H9 (cell line): ENCODE data around the gene ANKH. TPM values are rescaled to one million over a fixed set of nuclear protein-coding genes. Genes with fewer than 3 reads are reported as not detected.

Source experiments
- DNase-seq: peaks from one replicate; pipeline ENCODE4 v3.0.0-alpha.2; 2017
- H2AFZ ChIP-seq: one replicate; pipeline ENCODE4 v1.6.1; 2013; ENCODE audit warnings: mild to moderate bottlenecking, low read length, control low read depth, moderate library complexity
- H2AK5ac ChIP-seq: 2 replicates; pipeline ENCODE4 v1.6.1; 2013; ENCODE audit warnings: low read length, control low read depth, mixed read lengths; ENCODE audit not compliant: insufficient read length
- H2BK120ac ChIP-seq: one replicate; pipeline ENCODE4 v1.6.1; 2013; ENCODE audit warnings: low read depth, mild to moderate bottlenecking, low read length, control low read depth, inconsistent platforms; ENCODE audit not compliant: poor library complexity, severe bottlenecking
- H2BK12ac ChIP-seq: 2 replicates; pipeline ENCODE4 v1.6.1; 2013; ENCODE audit warnings: low read length, control low read depth, mixed read lengths, low read depth; ENCODE audit not compliant: insufficient read length
- H2BK15ac ChIP-seq: 2 replicates; pipeline ENCODE4 v1.6.1; 2013; ENCODE audit warnings: low read depth, low read length, control low read depth
- H2BK20ac ChIP-seq: one replicate; pipeline ENCODE4 v1.6.1; 2013; ENCODE audit warnings: low read depth, mild to moderate bottlenecking, low read length, control low read depth, inconsistent platforms; ENCODE audit not compliant: poor library complexity, severe bottlenecking
- H2BK5ac ChIP-seq: 2 replicates; pipeline ENCODE4 v1.6.1; 2013; ENCODE audit warnings: low read length, control low read depth, mixed read lengths; ENCODE audit not compliant: insufficient read length
- H3K14ac ChIP-seq: 2 replicates; pipeline ENCODE4 v1.6.1; 2013; ENCODE audit warnings: low read length, control low read depth; ENCODE audit not compliant: insufficient read depth
- H3K18ac ChIP-seq: 2 replicates; pipeline ENCODE4 v1.6.1; 2013; ENCODE audit warnings: low read depth, mild to moderate bottlenecking, mixed read lengths, low read length, control low read depth; ENCODE audit not compliant: insufficient read length
- H3K23ac ChIP-seq: 2 replicates; pipeline ENCODE4 v1.6.1; 2013; ENCODE audit warnings: low read length, control low read depth, mixed read lengths, low read depth; ENCODE audit not compliant: insufficient read length
- H3K23me2 ChIP-seq: 2 replicates; pipeline ENCODE4 v1.6.1; 2013; ENCODE audit warnings: low read depth, mild to moderate bottlenecking, mixed read lengths, low read length, control low read depth; ENCODE audit not compliant: insufficient read length, poor library complexity, severe bottlenecking
- H3K27ac ChIP-seq: 2 replicates; pipeline ENCODE4 v1.5.1; 2013; ENCODE audit warnings: low read length, control low read depth, mixed read lengths, low read depth; ENCODE audit not compliant: insufficient read length
- H3K27me3 ChIP-seq: 2 replicates; pipeline ENCODE4 v1.6.1; 2013; ENCODE audit warnings: low read length, control low read depth, inconsistent platforms; ENCODE audit not compliant: insufficient read depth
- H3K4ac ChIP-seq: 2 replicates; pipeline ENCODE4 v1.6.1; 2013; ENCODE audit warnings: low read depth, mild to moderate bottlenecking, control low read depth, inconsistent platforms, low read length, moderate library complexity
- H3K4me1 ChIP-seq: 2 replicates; pipeline ENCODE4 v1.6.1; 2013; ENCODE audit warnings: low read length, control low read depth, inconsistent platforms; ENCODE audit not compliant: insufficient read depth
- H3K4me2 ChIP-seq: 2 replicates; pipeline ENCODE4 v1.6.1; 2013; ENCODE audit warnings: low read length, control low read depth, mixed read lengths; ENCODE audit not compliant: insufficient read length, insufficient read depth
- H3K56ac ChIP-seq: 2 replicates; pipeline ENCODE4 v1.6.1; 2013; ENCODE audit warnings: low read depth, mild to moderate bottlenecking, mixed read lengths, low read length, control low read depth; ENCODE audit not compliant: insufficient read length
- H3K79me1 ChIP-seq: 2 replicates; pipeline ENCODE4 v1.6.1; 2013; ENCODE audit warnings: low read depth, mild to moderate bottlenecking, moderate library complexity, low read length, control low read depth, inconsistent platforms; ENCODE audit not compliant: insufficient read depth, poor library complexity, severe bottlenecking
- H3K79me2 ChIP-seq: 2 replicates; pipeline ENCODE4 v1.6.1; 2013; ENCODE audit warnings: low read length, control low read depth, inconsistent platforms; ENCODE audit not compliant: insufficient read depth
- H3K9ac ChIP-seq: 2 replicates; pipeline ENCODE4 v1.6.1; 2013; ENCODE audit warnings: low read length, control low read depth, mixed read lengths; ENCODE audit not compliant: insufficient read length; ENCODE audit errors: extremely low read depth
- H3K9me3 ChIP-seq: one replicate; pipeline ENCODE4 v1.6.1; 2013; ENCODE audit warnings: low read depth, low read length, inconsistent platforms; ENCODE audit not compliant: control insufficient read depth
- H3T11ph ChIP-seq: one replicate; pipeline ENCODE4 v1.6.1; 2013; ENCODE audit warnings: mild to moderate bottlenecking, low read length, control low read depth, inconsistent platforms
- H4K20me1 ChIP-seq: one replicate; pipeline ENCODE4 v1.6.1; 2013; ENCODE audit not compliant: control insufficient read depth, insufficient read length, insufficient read depth
- H4K5ac ChIP-seq: 2 replicates; pipeline ENCODE4 v1.6.1; 2013; ENCODE audit warnings: low read depth, mild to moderate bottlenecking, mixed read lengths, low read length, control low read depth; ENCODE audit not compliant: insufficient read length
- H4K8ac ChIP-seq: replicated peaks from 2 replicates; pipeline ENCODE4 v1.6.1; 2013; ENCODE audit warnings: low read length, control low read depth, mixed read lengths, low read depth; ENCODE audit not compliant: insufficient read length
- H4K91ac ChIP-seq: 2 replicates; pipeline ENCODE4 v1.6.1; 2013; ENCODE audit warnings: low read depth, mild to moderate bottlenecking, moderate library complexity, mixed read lengths, low read length, control low read depth; ENCODE audit not compliant: insufficient read length
- H3K27ac Mint-ChIP-seq, 3 experiments: 2 replicates in 2 of 3; 3 replicates in 1 of 3; pipeline ENCODE4 v1.8.0; 2020 to 2021; ENCODE audit warnings: mixed read lengths in 3 of 3, mild to moderate bottlenecking in 1 of 3, moderate library complexity in 1 of 3
- H3K27me3 Mint-ChIP-seq: 2 replicates; pipeline ENCODE4 v1.8.0; 2021; ENCODE audit warnings: low read depth, mild to moderate bottlenecking, moderate library complexity, mixed read lengths
- H3K36me3 Mint-ChIP-seq, 3 experiments: 2 replicates in 2 of 3; 3 replicates in 1 of 3; pipeline ENCODE4 v1.8.0; 2020 to 2021; ENCODE audit warnings: low read depth in 3 of 3, mixed read lengths in 3 of 3; ENCODE audit not compliant: insufficient read depth in 1 of 3
- H3K4me1 Mint-ChIP-seq, 2 experiments: 2 replicates each; pipeline ENCODE4 v1.8.0; 2020; ENCODE audit warnings: mixed read lengths in 2 of 2
- H3K4me3 Mint-ChIP-seq, 2 experiments: 2 replicates in 1 of 2; 3 replicates in 1 of 2; pipeline ENCODE4 v1.8.0; 2020 to 2021; ENCODE audit warnings: mild to moderate bottlenecking in 2 of 2, mixed read lengths in 2 of 2, moderate library complexity in 1 of 2
- H3K9me3 Mint-ChIP-seq, 2 experiments: 2 replicates in 1 of 2; 3 replicates in 1 of 2; pipeline ENCODE4 v1.8.0; 2020; ENCODE audit warnings: mild to moderate bottlenecking in 2 of 2, mixed read lengths in 2 of 2, moderate library complexity in 1 of 2
- WGBS: extraction: QIAGEN DNeasy Blood & Tissue Kit; methylation state at CpG from one replicate; pipeline ENCODE4 v1.1.7; 2013; ENCODE audit warnings: missing lambda C conversion rate, low lambda C conversion rate, mixed read lengths; ENCODE audit not compliant: insufficient read length; ENCODE audit errors: extremely low coverage; 5-methylcytosine and 5-hydroxymethylcytosine counted together
- total RNA-seq: library from RNA; stranded (reverse); gene quantifications from 2 replicates; pipeline ENCODE4 v1.2.1, GENCODE V29; 2021
- TF ChIP-seq, protein P1 (sequence below): fragments of 200-600 bp; sonication (generic); conservative IDR thresholded peaks from 3 replicates; pipeline ENCODE4 v1.8.0; 2021; ENCODE audit warnings: antibody characterized with exemption, mild to moderate bottlenecking

Gene ANKH
- total RNA-seq, 1 experiment from 2014 or later = 9.6 TPM

DNA sequence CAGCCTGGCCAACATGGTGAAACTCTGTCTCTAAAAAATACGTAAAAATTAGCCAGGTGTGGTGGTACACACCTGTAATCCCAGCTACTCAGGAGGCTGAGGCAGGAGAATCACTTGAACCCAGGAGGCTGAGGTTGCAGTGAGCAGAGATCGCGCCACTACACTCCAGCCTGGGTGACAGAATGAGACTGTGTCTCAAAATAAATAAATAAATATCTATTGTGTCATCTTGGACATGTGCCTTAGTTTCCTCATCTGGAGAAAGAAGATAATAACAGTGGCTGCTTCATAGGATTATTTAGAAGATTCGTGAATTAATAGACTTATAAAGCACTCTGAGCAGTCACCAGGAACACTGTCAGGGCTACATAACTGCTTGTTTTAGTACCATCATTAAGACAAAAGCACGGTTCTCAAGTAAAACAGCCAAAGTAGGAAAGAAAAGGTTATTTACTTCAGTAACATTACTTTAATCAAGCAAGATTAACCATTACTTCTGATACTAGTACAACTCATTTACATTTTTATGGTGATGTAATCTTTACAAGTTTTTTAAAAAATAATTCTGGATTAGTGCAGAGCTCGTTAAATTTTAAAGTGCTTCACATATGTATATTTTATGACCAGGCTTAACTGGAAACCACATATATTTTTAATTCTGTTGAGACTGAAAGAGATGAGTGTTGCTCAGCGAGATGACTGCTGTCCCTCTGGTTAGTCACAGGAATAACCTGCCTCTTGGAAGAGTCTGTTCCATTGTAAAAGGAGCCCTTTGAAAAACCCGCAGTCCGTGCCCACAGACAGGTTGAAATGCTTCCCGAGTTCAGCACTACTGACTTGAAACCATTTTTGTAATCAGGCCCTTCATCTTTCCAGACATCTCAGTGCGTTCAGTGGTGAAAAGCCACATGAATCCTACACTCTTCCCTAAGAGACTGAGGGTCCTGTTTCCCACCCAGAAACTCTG is 36.7 kb downstream of the ANKH start:
- peaks cover 2 to 4% of the 10 kb centered on the region in 2 experiments; a peak in 3 of 5 replicates for H3K9me3 Mint-ChIP-seq

More for the DNA sequence above, 36.7 kb downstream of the ANKH start:
- no peaks in the 10 kb centered on the region for H3K23me2 ChIP-seq
- H4K8ac ChIP-seq = no peak overlapping the region
- H3K4ac ChIP-seq = no peak overlapping the region
- peak overlapping the region in 1 of 3 experiments; percentile 76; a peak in 2 of 7 replicates for H3K27ac Mint-ChIP-seq
- no peak overlapping the region for H3K14ac ChIP-seq
- H4K91ac ChIP-seq = no peak overlapping the region
- H3K4me3 Mint-ChIP-seq = no peak overlapping the region
- H2BK120ac ChIP-seq = no peak overlapping the region
- no peak overlapping the region for H3K27ac ChIP-seq
- H3K36me3 Mint-ChIP-seq = no peaks in the 10 kb centered on the region
- H3T11ph ChIP-seq = no peak overlapping the region
- no peaks in the 10 kb centered on the region for H3K4me1 ChIP-seq
- H2AFZ ChIP-seq = no peak overlapping the region
- no peak for DNase-seq
- peaks cover 8 to 11% of the 10 kb centered on the region in 2 experiments for H3K4me1 Mint-ChIP-seq
- TF ChIP-seq, protein P1, sequence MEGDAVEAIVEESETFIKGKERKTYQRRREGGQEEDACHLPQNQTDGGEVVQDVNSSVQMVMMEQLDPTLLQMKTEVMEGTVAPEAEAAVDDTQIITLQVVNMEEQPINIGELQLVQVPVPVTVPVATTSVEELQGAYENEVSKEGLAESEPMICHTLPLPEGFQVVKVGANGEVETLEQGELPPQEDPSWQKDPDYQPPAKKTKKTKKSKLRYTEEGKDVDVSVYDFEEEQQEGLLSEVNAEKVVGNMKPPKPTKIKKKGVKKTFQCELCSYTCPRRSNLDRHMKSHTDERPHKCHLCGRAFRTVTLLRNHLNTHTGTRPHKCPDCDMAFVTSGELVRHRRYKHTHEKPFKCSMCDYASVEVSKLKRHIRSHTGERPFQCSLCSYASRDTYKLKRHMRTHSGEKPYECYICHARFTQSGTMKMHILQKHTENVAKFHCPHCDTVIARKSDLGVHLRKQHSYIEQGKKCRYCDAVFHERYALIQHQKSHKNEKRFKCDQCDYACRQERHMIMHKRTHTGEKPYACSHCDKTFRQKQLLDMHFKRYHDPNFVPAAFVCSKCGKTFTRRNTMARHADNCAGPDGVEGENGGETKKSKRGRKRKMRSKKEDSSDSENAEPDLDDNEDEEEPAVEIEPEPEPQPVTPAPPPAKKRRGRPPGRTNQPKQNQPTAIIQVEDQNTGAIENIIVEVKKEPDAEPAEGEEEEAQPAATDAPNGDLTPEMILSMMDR = no peak
- no peaks in the 10 kb centered on the region for H3K79me1 ChIP-seq
- no peak overlapping the region for H2BK20ac ChIP-seq
- no peaks in the 10 kb centered on the region; the same call in 1 of the 2 replicates for H3K27me3 Mint-ChIP-seq
- no peak overlapping the region for H2BK12ac ChIP-seq
- no peaks in the 10 kb centered on the region for H3K9me3 ChIP-seq
- no peak overlapping the region for H3K4me2 ChIP-seq
- no peak overlapping the region for H3K56ac ChIP-seq
- H4K5ac ChIP-seq = no peak overlapping the region
- no peaks in the 10 kb centered on the region for H4K20me1 ChIP-seq
- H3K79me2 ChIP-seq = no peaks in the 10 kb centered on the region
- H2AK5ac ChIP-seq = no peak overlapping the region
- H2BK5ac ChIP-seq = no peak overlapping the region
- no peak overlapping the region for H3K18ac ChIP-seq
- WGBS = no CpG with 5 or more reads among the region's 11 CpGs
- no peak overlapping the region for H3K9ac ChIP-seq
- no peak overlapping the region for H3K23ac ChIP-seq
- H3K27me3 ChIP-seq = no peaks in the 10 kb centered on the region
- H2BK15ac ChIP-seq = no peak overlapping the region
